ENCODE data around the gene ARHGAP10. TPM values are rescaled to one million over a fixed set of nuclear protein-coding genes. Genes with fewer than 3 reads are reported as not detected.

Gene ARHGAP10
- total and polyA plus RNA-seq, 10 of the 15 experiments (the other 5 are each of a cell fraction or from before 2014, with no cell fraction given), result 1.3 to 25.8 (median 17.2) TPM

DNA sequence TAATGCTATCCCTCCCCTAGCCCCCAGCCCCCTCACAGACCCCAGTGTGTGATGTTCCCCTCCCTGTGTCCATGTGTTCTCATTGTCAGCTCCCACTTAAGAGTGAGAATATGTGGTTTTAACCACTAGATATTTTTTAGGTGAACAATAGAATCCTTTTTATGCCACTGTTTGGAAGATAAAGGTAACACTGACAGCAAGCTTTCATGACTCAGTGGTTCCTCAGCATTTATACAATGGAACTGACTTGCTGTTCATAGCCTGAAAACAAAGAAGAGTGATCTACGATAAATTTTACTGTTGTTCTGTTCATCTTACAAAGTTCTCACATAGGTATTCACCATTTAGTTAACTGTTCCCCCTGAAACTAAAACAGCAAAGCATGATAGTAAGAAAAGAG is 147.8 kb downstream of the ARHGAP10 start (continued):
- no peak for TF ChIP-seq NFYA (IDR thresholded peaks at IDR 0.05; ENCODE audit: borderline replicate concordance, low read depth, low read length)
- no peak for TF ChIP-seq HDGF (IDR thresholded peaks at IDR 0.05)
- no peak for TF ChIP-seq ZNF274 (IDR thresholded peaks at IDR 0.05; ENCODE audit: insufficient read depth, insufficient read length)
- TF ChIP-seq STAT3 (IDR thresholded peaks at IDR 0.05; ENCODE audit: low read depth, low read length), result no peak
- TF ChIP-seq NRF1 (conservative IDR thresholded peaks at IDR 0.05; ENCODE audit: low read depth, low read length), result no peak
- no peak for TF ChIP-seq SREBF2 (IDR thresholded peaks at IDR 0.05; ENCODE audit: low read length)
- TF ChIP-seq SPI1 (IDR thresholded peaks at IDR 0.05; ENCODE audit: borderline replicate concordance, insufficient read depth, low read depth, low read length), result no peak
- TF ChIP-seq DPF2 (IDR thresholded peaks at IDR 0.05), result no peak

DNA sequence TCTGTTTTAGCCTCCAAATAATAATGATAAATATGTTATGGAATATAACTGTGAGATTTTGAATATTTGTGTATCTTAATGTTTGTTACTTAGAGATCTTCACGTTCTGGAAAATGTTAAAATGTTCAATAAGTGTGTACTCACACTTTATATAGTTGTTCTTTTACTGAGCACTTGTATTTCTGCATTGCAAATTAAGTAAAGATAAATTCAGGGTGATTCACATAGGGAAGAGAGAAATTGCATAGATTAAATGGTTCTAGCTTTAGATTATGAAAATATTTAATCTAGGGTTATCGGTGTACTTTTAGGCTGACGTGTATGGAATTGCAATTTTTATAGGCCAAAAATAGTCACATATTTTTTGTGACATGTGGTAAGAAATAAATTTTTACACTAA is 148.6 kb downstream of the ARHGAP10 start:
- intact Hi-C loops (cut with micrococcal nuclease; ENCODE audit: unreplicated experiment) (no loop called here), in situ Hi-C loops (cut with MboI) (no loop called here)
- H3K4me2 ChIP-seq (ENCODE audit: control insufficient read depth, insufficient read depth), result no peak overlapping the region
- H3K9ac ChIP-seq (ENCODE audit: control insufficient read depth, insufficient read depth, low read length), result no peak overlapping the region
- no peak overlapping the region for H2AFZ ChIP-seq (ENCODE audit: control insufficient read depth, low read depth, low read length)
- no peak for DNase-seq (ENCODE audit: low read depth, low spot score)
- POLR2A ChIA-PET, result no interaction called here
- H3K27me3 ChIP-seq (replicated peaks in 1 of 2; ENCODE audit: control insufficient read depth in 2 of 2, insufficient read depth in 2 of 2, low read length in 1 of 2), result no peaks in the 10 kb centered on the region
- RAD21 ChIA-PET (ENCODE audit: unreplicated experiment), result interaction anchor here (0.6 to 3.9 kb wide), 2 partner anchors 14 to 159 kb away, joined by 3 to 19 read pairs; no protein-coding TSS in a partner anchor
- H3K9me3 ChIP-seq (replicated peaks; ENCODE audit: control insufficient read depth, insufficient read depth, low read length), result no peaks in the 10 kb centered on the region; the same call in 2 of the 3 replicates
- no peaks in the 10 kb centered on the region for H4K20me1 ChIP-seq (ENCODE audit: control insufficient read depth, insufficient read depth)
- no peaks in the 10 kb centered on the region for H3K4me1 ChIP-seq (ENCODE audit: control insufficient read depth, insufficient read depth, low read length)
- BruUV-seq (replicated peaks), result no TSS peak
- CTCF ChIA-PET, result interaction anchor here (1.6 kb wide), 1 partner anchor 14 kb away, joined by 8 read pairs; no protein-coding TSS in a partner anchor
- no peak for ATAC-seq
- SMC1A ChIA-PET (ENCODE audit: uncharacterized antibody, unreplicated experiment), result interaction anchor here (0.9 kb wide), 1 partner anchor 13 kb away, joined by 3 read pairs; no protein-coding TSS in a partner anchor
- no peak overlapping the region for H3K27ac ChIP-seq (ENCODE audit: control insufficient read depth, insufficient read depth)
- 100% methylated on average over 3 of the region's 3 CpGs for WGBS (ENCODE audit: insufficient coverage, insufficient replicate concordance, low lambda C conversion rate, missing lambda C conversion rate)
- H3K36me3 ChIP-seq (ENCODE audit: control insufficient read depth in 2 of 2, insufficient read depth in 2 of 2, low read length in 1 of 2), result peaks cover 0 to 21% of the 10 kb centered on the region in 2 experiments; a peak in 2 of 4 replicates
- FAIRE-seq, result no peak
- no peak overlapping the region for H3K4me3 ChIP-seq
- H3K79me2 ChIP-seq (ENCODE audit: control insufficient read depth, insufficient read depth, low read length), result no peaks in the 10 kb centered on the region
- TF ChIP-seq YY1 (IDR thresholded peaks at IDR 0.05; ENCODE audit: low read depth, low read length) (no peak), ESRRA (IDR thresholded peaks at IDR 0.05; ENCODE audit: low read length) (no peak), CBFB (IDR thresholded peaks at IDR 0.05; ENCODE audit: low read depth) (no peak)
- TF ChIP-seq, protein P1, sequence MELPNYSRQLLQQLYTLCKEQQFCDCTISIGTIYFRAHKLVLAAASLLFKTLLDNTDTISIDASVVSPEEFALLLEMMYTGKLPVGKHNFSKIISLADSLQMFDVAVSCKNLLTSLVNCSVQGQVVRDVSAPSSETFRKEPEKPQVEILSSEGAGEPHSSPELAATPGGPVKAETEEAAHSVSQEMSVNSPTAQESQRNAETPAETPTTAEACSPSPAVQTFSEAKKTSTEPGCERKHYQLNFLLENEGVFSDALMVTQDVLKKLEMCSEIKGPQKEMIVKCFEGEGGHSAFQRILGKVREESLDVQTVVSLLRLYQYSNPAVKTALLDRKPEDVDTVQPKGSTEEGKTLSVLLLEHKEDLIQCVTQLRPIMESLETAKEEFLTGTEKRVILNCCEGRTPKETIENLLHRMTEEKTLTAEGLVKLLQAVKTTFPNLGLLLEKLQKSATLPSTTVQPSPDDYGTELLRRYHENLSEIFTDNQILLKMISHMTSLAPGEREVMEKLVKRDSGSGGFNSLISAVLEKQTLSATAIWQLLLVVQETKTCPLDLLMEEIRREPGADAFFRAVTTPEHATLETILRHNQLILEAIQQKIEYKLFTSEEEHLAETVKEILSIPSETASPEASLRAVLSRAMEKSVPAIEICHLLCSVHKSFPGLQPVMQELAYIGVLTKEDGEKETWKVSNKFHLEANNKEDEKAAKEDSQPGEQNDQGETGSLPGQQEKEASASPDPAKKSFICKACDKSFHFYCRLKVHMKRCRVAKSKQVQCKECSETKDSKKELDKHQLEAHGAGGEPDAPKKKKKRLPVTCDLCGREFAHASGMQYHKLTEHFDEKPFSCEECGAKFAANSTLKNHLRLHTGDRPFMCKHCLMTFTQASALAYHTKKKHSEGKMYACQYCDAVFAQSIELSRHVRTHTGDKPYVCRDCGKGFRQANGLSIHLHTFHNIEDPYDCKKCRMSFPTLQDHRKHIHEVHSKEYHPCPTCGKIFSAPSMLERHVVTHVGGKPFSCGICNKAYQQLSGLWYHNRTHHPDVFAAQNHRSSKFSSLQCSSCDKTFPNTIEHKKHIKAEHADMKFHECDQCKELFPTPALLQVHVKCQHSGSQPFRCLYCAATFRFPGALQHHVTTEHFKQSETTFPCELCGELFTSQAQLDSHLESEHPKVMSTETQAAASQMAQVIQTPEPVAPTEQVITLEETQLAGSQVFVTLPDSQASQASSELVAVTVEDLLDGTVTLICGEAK (IDR thresholded peaks at IDR 0.05; ENCODE audit: borderline replicate concordance), result no peak
- TF ChIP-seq, protein P2, sequence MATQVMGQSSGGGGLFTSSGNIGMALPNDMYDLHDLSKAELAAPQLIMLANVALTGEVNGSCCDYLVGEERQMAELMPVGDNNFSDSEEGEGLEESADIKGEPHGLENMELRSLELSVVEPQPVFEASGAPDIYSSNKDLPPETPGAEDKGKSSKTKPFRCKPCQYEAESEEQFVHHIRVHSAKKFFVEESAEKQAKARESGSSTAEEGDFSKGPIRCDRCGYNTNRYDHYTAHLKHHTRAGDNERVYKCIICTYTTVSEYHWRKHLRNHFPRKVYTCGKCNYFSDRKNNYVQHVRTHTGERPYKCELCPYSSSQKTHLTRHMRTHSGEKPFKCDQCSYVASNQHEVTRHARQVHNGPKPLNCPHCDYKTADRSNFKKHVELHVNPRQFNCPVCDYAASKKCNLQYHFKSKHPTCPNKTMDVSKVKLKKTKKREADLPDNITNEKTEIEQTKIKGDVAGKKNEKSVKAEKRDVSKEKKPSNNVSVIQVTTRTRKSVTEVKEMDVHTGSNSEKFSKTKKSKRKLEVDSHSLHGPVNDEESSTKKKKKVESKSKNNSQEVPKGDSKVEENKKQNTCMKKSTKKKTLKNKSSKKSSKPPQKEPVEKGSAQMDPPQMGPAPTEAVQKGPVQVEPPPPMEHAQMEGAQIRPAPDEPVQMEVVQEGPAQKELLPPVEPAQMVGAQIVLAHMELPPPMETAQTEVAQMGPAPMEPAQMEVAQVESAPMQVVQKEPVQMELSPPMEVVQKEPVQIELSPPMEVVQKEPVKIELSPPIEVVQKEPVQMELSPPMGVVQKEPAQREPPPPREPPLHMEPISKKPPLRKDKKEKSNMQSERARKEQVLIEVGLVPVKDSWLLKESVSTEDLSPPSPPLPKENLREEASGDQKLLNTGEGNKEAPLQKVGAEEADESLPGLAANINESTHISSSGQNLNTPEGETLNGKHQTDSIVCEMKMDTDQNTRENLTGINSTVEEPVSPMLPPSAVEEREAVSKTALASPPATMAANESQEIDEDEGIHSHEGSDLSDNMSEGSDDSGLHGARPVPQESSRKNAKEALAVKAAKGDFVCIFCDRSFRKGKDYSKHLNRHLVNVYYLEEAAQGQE (IDR thresholded peaks at IDR 0.05; ENCODE audit: low read depth, low read length), result no peak

Measured in GM12878 (cell line).